ENCODE measurements around the gene SMARCA4.

DNA sequence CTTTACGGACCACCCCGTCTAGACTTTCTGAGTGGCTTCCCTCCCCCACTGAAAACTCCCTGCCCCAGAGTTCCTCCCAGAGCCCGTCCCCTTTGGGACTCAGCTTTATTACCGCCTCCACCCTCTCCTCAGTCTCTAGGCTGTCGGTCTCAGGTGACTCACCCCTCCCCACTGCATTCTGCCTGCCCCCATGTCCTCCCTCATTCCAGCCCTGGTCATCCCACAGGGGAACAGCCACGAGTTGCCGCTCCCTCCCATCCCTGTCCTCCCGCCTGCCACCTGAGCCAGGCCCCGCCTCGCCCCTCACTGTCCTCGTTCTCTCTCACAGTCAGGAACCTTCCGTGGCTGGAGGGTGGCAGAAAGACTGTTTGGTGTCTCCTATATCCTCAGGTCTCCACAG, 57.3 kb downstream of the SMARCA4 start:
- TF ChIP-seq, protein P1, sequence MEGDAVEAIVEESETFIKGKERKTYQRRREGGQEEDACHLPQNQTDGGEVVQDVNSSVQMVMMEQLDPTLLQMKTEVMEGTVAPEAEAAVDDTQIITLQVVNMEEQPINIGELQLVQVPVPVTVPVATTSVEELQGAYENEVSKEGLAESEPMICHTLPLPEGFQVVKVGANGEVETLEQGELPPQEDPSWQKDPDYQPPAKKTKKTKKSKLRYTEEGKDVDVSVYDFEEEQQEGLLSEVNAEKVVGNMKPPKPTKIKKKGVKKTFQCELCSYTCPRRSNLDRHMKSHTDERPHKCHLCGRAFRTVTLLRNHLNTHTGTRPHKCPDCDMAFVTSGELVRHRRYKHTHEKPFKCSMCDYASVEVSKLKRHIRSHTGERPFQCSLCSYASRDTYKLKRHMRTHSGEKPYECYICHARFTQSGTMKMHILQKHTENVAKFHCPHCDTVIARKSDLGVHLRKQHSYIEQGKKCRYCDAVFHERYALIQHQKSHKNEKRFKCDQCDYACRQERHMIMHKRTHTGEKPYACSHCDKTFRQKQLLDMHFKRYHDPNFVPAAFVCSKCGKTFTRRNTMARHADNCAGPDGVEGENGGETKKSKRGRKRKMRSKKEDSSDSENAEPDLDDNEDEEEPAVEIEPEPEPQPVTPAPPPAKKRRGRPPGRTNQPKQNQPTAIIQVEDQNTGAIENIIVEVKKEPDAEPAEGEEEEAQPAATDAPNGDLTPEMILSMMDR (IDR thresholded peaks at IDR 0.05), result no peak
- TF ChIP-seq EP300 (IDR thresholded peaks at IDR 0.05; ENCODE audit: low read depth), result no peak
- TF ChIP-seq POLR2A (IDR thresholded peaks at IDR 0.05), result no peak
- TF ChIP-seq POLR2AphosphoS5 (IDR thresholded peaks at IDR 0.05), result no peak
